Thyroid gland (tissue), 4 donors: ENCODE results near the gene EFCAB8.

Experiments used
- POLR2A ChIP-seq, 2 donors: fragments of 450-650 bp; IDR thresholded peaks; one replicate each; pipeline ENCODE4 v1.6.1; 2017; ENCODE audit warnings: antibody characterized with exemption in 2 of 2, mild to moderate bottlenecking in 2 of 2, moderate library complexity in 1 of 2
- TF ChIP-seq, protein P1 (sequence below), 6 experiments: fragments of 200-600 bp in 3 of 6; fragments of 450-650 bp in 3 of 6; sonication (generic) in 3 of 6; IDR thresholded peaks; one replicate each; pipeline ENCODE4 v1.5.1; 2016 to 2019; ENCODE audit warnings: antibody characterized with exemption in 6 of 6, mild to moderate bottlenecking in 2 of 6, inconsistent platforms in 1 of 6, moderate library complexity in 1 of 6

DNA sequence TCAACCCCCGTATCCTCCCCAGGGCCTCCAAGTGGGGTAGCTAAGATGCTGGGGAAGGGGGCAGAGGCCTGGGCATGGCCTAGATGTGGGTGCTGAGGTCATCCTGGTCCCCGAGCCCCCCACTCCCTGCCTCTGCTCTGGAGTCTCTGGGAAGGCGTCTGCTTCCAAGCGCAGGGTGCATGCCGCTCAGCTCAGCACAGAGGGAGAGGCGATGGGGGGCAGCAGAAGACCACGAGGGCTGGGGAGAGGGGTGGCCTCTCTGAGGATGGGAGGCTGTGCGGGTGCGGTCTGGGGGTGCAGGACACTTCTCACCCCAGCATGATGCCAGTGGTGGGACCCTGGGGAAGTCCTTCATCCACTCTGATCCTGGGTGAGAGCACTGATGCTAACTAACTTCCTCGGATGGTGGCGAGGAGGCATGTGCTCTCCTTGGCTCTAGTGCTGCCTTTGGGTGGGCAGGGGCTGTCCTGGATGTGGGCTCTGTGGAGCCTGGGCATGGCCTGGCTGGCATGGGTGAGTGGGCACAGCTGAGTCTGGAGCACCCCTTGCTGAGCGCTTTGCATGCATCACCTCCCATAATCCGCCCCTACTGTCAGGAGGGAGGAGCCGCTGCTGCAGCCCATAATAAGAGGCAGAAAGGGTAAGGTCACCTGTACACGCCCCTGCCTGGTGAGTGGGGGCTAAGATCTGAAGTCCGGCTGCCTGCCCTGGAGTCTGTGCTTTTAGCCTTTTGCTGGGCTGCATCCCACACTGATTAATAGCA, 34.7 kb downstream of the EFCAB8 start:
- TF ChIP-seq POLR2A (IDR thresholded peaks at IDR 0.05): no peak
- TF ChIP-seq, protein P1, sequence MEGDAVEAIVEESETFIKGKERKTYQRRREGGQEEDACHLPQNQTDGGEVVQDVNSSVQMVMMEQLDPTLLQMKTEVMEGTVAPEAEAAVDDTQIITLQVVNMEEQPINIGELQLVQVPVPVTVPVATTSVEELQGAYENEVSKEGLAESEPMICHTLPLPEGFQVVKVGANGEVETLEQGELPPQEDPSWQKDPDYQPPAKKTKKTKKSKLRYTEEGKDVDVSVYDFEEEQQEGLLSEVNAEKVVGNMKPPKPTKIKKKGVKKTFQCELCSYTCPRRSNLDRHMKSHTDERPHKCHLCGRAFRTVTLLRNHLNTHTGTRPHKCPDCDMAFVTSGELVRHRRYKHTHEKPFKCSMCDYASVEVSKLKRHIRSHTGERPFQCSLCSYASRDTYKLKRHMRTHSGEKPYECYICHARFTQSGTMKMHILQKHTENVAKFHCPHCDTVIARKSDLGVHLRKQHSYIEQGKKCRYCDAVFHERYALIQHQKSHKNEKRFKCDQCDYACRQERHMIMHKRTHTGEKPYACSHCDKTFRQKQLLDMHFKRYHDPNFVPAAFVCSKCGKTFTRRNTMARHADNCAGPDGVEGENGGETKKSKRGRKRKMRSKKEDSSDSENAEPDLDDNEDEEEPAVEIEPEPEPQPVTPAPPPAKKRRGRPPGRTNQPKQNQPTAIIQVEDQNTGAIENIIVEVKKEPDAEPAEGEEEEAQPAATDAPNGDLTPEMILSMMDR (IDR thresholded peaks at IDR 0.05): no peak
